KOPT-K1 (cell line): ENCODE results near the gene SMIM41.

ENCODE experiments used
- H3K27ac ChIP-seq: fragments of 200-600 bp; sonication (generic); 2 replicates; pipeline ENCODE4 v1.5.1; 2016; ENCODE audit warnings: antibody characterized with exemption, mild to moderate bottlenecking, low read depth, low read length; ENCODE audit not compliant: poor library complexity, severe bottlenecking
- H3K36me3 ChIP-seq: fragments of 200-600 bp; sonication (generic); 2 replicates; pipeline ENCODE4 v1.5.1; 2017; ENCODE audit warnings: antibody characterized with exemption, mild to moderate bottlenecking, low read length, moderate library complexity; ENCODE audit not compliant: insufficient read depth
- H3K9me3 ChIP-seq: fragments of 200-600 bp; sonication (generic); 2 replicates; pipeline ENCODE4 v1.5.1; 2017; ENCODE audit warnings: antibody characterized with exemption, low read length, mild to moderate bottlenecking; ENCODE audit not compliant: insufficient read depth, poor library complexity, severe bottlenecking

The SMIM41 gene

DNA sequence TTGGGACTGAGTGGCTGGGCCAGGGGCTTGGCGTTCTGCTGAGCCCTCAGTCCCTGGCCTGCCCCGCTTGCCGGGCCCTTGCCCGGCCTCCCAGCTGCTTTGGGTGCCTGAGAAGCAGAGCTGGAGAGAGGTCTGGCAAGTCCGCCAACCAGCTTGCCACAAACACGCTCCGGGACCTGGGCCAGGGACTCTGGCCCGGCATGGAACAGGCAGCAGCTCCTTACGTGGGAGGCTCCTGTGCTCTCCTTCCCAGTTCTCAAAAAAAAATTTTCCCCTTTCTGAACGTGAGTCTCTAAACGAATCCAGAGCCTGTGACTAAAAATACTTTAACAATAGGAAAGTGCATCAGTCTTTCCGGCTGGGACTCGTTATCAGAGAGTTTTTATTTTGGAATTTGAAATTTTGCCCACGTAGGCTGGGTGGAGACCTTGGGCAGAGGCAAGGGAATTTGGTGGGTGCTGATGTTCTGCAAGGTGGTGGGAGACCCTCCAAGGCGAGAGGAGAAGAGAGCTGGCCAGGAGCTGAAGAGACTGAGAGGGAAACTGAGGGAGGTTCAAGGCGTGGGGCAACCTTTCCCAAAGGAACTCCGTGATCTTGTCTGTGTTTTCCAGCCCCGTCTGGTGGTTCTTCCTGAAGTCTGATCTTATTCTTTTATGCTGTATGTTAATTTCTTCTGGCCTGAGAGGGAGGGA is 35.1 kb upstream of the SMIM41 start:
- Histone ChIP-seq H3K9me3 (no peaks in the 10 kb centered on the region), H3K36me3 (no peaks in the 10 kb centered on the region), H3K27ac (no peak overlapping the region)

DNA sequence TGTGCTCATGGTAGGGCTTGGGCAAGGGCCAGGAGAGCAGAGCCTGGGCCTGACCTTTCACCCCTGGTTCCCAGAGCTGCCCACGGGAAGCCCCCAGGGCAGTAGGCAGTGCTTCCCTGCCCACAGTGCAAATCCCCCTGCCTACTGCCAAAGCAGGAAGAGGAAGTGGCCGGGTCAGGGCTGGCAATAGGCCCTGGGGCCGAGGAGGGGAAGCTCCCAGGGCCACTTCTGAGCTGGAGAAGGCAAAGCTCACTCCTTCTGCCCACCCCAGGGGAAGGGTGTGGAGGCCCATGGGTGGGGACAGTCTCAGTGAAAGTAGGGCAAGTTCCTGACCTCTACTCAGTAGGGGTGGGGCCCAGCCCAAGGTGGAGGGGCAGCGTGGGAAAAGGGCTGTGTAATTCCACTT is 33.7 kb upstream of the SMIM41 start:
- no peaks in the 10 kb centered on the region for H3K36me3 ChIP-seq
- H3K9me3 ChIP-seq = no peaks in the 10 kb centered on the region
- no peak overlapping the region for H3K27ac ChIP-seq

- Histone ChIP-seq H3K27ac (no peak overlapping the region), H3K9me3 (no peaks in the 10 kb centered on the region), H3K36me3 (no peaks in the 10 kb centered on the region)
Measured at GRCh38 chr12:52046859-52047258, 32.6 kb upstream of the SMIM41 start.

DNA sequence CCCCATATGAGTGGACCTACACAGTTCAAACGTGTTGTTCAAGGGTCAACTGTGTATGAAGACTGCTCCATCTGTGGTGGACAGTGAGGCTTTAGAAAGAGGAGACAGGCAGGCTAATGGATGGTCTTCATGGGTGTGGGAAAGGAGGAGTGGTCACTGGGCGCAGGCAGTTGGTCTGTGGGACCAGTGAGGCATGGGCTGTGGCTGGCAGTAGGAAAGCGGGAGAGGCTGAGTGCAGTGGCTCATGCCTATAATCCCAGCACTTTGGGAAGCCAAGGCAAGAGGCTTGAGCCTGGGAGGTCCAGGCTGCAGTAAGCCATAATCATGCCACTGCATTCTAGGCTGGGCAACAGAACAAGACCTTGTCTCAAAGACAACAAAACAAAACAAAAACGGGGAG is 30.2 kb upstream of the SMIM41 start:
- H3K9me3 ChIP-seq = no peaks in the 10 kb centered on the region
- no peaks in the 10 kb centered on the region for H3K36me3 ChIP-seq
- no peak overlapping the region for H3K27ac ChIP-seq

DNA sequence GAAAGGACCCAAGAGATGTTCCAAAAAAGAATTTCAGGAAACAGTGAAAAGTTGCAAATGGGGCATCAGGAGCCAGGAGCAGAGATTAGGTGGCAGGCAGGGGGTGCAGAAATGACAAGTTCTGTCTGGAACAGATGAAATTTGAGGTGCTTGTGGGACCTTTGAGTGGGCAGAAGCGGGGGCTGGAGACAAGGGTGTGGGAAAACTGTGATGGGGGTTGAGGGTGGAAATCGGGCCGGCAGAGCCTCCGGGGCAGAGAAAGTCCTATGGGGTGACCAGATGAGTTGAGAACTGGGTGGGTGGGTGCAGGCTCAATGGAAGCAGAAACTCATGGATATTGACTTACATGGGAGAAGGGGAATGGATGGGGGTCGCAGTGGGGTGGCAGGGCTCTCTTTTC is 29.8 kb upstream of the SMIM41 start:
- no peaks in the 10 kb centered on the region for H3K9me3 ChIP-seq
- no peak overlapping the region for H3K27ac ChIP-seq

GRCh38 chr12:52050116-52050757 is 29.3 kb upstream of the SMIM41 start:
- no peaks in the 10 kb centered on the region for H3K36me3 ChIP-seq
- H3K27ac ChIP-seq = no peak overlapping the region
- no peaks in the 10 kb centered on the region for H3K9me3 ChIP-seq

More for the DNA sequence above, 29.8 kb upstream of the SMIM41 start:
- H3K36me3 ChIP-seq = no peaks in the 10 kb centered on the region

GRCh38 chr12:52050758-52051541 is 28.6 kb upstream of the SMIM41 start, which contains the start of gene NR4A1:
NR4A1 (plus strand) TSS chr12:52051442; CDS start chr12:52054329, 2,887 bp downstream.
- no peaks in the 10 kb centered on the region for H3K9me3 ChIP-seq
- no peaks in the 10 kb centered on the region for H3K36me3 ChIP-seq
- H3K27ac ChIP-seq = no peak within 1 kb of the TSS

GRCh38 chr12:52052468-52053186 is 26.9 kb upstream of the SMIM41 start:
- H3K27ac ChIP-seq = no peak overlapping the region
- H3K36me3 ChIP-seq = no peaks in the 10 kb centered on the region
- no peaks in the 10 kb centered on the region for H3K9me3 ChIP-seq

DNA sequence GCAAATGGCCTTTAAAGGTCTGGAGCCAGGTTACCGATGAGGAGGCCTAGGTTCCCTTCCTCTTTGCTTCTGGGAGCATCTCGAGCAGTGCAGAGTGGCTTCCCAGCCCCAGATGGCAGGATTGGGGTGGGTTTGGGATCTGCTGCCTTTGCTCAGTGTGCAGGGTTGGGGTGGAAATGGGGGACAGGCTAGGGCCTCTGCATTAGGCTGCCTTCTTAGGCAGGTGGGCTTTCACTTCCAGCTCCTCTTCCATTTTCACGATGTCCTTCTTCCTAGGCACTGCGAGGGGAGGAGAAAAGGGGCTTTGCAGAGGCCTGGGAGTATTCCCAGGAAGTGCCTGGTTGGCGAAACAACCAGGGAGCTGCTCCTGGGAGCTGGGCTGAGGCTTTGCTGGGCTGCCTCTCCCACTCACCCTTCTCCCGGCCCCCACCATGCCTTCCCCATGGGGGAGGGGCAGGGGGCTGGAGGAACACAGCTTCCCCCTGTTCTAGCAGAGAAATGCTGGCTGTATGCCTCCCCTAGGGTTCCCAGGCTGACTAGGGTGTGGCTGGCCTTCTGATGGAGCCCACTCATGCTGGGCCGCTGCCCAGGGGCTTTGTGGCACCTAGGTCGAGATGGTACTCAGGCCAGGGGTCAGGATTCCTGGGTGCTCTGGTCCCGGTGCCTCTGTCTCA is 25.8 kb upstream of the SMIM41 start:
- H3K9me3 ChIP-seq = no peaks in the 10 kb centered on the region
- H3K27ac ChIP-seq = no peak overlapping the region
- H3K36me3 ChIP-seq = no peaks in the 10 kb centered on the region

- Histone ChIP-seq H3K36me3 (no peaks in the 10 kb centered on the region), H3K27ac (no peak overlapping the region), H3K9me3 (no peaks in the 10 kb centered on the region)
Measured at GRCh38 chr12:52054231-52054832, 25.2 kb upstream of the SMIM41 start.

- no peak overlapping the region for H3K27ac ChIP-seq
- no peaks in the 10 kb centered on the region for H3K9me3 ChIP-seq
- no peaks in the 10 kb centered on the region for H3K36me3 ChIP-seq
Measured at GRCh38 chr12:52054833-52055730, 24.4 kb upstream of the SMIM41 start.

DNA sequence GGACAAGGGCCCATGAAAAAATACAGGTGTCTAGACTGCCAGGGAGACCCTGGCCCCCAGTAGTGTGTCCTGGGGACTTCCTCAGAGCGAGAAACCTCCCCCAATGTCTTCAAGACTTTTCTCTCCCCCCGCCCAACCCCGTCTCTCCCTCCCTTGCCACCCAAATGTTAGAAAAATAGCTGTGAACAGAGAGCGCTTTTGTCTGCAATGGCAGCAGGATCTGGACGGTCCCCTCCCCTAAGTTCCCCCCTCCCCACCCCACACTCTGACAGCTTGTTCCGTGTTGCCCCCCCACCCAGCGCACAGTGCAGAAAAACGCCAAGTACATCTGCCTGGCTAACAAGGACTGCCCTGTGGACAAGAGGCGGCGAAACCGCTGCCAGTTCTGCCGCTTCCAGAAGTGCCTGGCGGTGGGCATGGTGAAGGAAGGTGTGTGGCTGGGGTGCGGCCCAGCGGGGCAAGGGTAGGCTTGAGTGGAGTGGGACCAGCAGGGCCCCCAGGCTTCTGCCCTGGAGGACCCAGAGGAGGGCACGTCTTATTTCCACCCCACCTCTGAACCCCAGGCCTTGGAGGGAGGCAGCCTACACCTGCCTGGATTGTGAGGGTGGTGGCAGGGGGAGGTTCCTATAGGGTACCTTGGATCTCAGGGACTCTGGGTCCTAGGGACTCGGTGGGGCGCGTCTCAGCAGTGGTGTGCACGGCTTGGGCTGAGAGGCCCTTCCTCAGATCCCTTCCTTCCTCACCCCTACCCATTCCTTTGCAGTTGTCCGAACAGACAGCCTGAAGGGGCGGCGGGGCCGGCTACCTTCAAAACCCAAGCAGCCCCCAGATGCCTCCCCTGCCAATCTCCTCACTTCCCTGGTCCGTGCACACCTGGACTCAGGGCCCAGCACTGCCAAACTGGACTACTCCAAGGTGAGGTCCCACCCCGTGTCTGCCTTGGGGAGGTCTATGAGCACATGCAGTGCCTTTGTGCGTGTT is 23.5 kb upstream of the SMIM41 start:
- Histone ChIP-seq H3K36me3 (no peaks in the 10 kb centered on the region), H3K27ac (no peak overlapping the region)

More for the DNA sequence above, 23.5 kb upstream of the SMIM41 start:
- no peaks in the 10 kb centered on the region for H3K9me3 ChIP-seq
